GM21390 (cell line): Measurements from ENCODE around the gene CCND1.

Source experiments
- ATAC-seq: cut with Tn5 transposase; IDR thresholded peaks from one replicate; pipeline ENCODE4 v1.9.1; 2021; ENCODE audit not compliant: unreplicated experiment

Gene CCND1

GRCh38 chr11:69640260-69640994, 529 bp upstream of the CCND1 start:
- no peak for ATAC-seq

DNA sequence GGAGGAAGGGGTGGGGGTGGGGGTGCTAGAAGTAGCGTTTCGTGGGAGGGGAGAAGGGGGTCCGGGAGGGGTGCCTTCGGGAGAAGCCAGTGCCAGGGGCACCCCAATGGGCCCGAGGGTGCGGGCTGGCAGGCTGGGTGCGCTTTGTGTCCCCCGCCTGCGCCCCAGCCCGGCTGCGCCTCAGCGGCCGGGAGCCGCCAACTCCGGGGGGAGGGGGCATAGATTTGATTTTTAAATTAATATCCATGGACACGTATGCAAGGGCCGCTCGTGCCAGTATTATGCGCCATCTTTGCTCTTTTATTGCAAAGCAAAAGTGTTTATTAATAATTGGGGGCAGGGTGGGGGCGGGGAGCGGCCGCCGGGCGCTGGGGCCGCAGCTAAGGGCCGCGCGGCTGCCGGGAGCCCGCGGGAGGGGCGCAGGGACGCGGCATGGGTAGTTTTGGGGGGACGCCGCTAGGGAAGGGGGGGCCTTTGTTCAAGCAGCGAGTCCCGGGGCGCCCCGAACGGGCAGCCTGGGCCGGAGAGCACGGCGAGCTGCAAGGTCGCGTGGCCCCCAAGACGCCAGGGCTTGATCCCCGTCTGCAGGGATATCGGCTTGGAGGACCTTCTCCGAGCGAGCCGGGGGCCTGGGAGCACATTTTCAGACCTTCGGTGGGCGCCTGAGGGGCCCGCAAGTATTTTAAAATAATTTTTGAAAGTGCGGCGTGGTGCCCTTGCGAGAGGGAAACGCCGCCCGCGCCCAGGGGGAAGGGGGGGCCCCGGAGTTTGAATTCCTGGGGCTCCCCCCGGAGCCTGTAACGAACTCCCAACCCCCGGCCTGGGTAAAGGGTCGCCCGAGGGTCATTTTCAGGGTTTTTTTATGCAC, 959 bp downstream of the CCND1 start:
- no peak for ATAC-seq

- ATAC-seq = no peak
These were observed 1.6 kb downstream of the CCND1 start for GRCh38 chr11:69642549-69642912.

- ATAC-seq = no peak
These were observed 2.1 kb downstream of the CCND1 start for GRCh38 chr11:69642913-69643632.

DNA sequence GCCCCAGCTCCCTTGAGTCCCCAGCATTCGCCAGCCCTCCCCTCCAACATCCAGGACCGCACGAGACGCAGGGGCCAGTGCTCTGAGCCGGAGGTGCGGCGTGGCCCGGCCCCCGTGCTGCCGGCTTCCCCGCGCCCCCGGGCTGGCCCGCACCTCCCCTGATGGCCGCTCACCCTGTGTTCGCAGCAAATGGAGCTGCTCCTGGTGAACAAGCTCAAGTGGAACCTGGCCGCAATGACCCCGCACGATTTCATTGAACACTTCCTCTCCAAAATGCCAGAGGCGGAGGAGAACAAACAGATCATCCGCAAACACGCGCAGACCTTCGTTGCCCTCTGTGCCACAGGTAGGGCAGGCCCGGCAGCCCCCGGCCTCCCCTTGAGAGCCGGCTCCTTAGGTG, 2.7 kb downstream of the CCND1 start:
- no peak for ATAC-seq

GRCh38 chr11:69644071-69644961, 3.4 kb downstream of the CCND1 start:
- no peak for ATAC-seq

DNA sequence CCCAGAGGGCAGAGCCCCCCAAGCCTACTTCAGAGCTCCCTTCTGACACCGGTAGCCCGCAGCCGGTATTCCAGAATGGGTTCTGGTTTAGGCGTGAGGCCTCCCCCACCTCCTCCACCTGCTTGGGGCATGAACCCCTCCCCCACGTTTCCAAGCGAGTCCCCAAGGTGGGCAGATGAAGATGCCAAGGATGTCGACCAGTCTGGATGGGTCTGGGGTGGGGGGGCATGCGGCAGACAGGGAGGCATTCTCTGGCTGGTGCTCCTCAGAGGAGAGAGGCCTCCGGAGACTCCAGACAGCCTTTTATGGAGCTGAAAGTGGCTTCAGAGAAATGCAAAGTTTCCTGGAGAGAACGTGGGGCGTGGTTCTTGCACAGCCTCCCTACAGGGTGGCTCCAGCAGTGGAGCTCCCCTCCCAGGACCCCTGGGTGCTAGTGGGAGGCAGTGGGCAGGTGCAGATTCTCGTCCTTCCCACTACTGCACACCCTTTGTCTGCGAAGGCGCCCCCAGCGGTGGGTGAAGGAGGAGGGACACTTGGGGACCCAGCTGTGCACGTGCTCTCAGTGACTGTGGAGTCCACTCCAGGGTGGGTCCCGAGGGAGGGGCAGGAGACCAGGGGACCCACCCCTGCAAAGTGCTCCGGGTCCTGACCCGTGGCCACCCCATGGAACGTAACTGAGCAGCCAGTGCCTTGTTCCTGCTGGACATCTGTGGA, 4.2 kb downstream of the CCND1 start:
- no peak for ATAC-seq

DNA sequence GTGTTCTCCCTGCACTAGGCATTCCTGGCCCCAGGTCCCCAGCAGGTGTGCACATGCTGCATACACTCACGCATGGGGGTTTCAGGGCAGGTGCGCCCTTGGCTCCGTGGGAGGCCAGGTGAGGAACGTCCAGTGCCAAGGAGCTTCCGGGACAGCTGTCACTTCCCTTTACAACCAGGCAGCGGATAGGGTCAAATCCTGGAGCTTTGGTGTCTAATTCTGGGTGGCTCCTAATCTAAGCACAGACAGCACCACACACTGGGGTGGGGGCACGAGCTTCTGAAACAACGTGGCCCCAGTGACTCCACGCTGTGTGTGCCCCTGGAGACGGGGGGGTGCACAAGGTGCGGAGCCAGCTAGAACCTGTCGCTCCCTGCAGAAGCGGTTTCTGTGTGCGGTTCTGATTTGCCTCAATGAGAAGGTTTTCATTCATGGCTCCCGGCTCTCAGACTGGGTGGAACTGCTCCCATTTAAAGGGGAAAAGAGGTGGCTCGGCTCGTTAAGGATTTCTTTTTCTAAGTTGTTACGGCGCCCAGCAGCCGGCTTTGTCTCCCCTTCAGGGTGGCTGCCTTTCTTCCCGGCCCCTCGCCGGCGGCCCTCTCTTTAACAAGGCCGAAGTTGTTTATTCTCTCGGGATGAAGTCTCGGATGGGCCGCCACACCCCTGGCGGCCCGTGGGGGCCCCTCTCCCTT, 5.0 kb downstream of the CCND1 start:
- ATAC-seq = no peak

DNA sequence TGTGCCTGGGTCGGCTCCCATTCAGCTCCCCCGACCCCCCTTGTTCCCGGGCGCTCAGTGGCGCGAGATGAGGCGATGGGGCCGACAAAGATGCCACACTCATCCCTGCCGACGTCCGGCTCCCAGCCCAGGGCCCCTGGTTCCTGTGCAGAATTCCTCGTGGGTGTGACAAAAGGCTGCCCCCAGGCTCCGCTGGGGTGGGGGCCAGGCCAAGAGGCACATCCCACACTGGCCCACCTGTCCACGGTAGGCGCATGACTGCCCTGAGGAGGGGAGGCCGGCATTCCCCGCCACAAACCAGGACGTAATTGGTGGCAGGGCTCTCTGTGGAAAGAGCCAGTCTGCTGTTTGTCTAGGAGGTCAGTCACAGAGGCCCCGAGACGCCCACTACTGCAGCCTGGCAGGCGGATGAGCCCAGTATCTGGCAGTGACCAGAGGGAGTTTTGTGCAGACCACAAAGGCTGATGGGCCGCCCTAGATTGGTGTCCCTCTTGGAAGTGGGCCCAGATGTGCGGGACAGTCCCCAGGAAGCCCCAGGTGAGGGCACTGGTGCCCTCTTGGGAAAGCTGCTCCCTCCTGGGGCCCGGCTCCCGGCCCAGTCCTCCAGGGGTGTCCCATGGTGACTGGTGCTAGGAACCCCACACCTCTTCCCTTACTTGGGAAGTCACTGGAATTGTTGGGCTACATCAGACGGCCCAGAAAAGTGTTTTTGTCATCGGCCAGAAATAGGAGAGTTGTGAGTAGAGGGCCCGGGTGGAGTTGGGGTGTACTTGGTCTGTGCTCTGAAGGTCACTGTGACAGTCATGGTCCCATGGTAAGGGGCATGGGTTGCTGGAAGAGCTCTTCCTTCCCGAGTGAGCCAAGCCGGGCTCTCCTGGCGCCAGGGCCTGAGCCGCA, 5.8 kb downstream of the CCND1 start:
- ATAC-seq = no peak

DNA sequence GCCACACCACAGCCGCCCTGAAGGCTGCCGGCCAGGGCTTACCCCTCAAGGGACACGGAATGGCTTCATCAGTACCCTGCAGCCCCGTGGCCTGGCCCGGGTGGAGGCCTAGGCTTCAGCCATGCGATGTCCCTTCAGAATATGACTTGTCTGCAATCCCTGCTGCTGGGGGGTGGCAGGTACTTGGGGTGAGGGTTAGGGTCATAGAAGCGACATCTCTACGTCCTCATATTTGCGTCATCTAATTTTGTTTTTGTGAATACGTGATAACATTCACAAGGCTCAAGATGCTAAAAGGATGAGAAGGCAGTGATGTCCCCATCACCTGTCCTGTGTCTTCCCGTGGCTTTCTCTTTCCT, 6.4 kb downstream of the CCND1 start:
- no peak for ATAC-seq

DNA sequence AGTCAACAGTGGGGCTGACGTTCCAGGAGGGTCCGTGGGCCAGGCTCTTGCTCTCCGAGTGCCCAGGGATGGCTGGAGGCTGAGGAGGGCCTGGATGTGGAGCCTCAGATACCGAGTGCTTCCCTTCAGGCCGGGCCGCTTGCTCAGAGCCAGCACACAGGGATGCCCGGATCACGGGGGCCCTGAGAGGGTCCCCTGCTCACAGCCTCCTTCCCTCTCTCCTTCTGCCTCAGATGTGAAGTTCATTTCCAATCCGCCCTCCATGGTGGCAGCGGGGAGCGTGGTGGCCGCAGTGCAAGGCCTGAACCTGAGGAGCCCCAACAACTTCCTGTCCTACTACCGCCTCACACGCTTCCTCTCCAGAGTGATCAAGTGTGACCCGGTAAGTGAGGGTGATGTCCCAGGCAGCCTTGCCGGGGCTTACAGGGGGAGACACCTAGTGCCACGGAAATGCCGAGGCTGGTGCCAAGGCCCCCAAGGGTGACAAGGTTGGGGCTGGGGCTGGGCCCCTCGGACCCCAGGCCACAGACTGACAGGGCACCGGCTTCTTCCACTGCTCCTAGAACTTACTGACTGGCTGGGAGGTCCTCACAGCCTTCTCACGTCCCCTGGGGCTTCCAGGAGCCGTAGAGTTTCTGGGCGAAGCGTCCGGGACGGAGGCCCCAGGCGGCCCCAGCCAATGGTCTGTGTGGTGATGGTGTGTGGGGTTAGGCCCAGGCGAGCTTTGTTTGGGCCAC, 7.0 kb downstream of the CCND1 start:
- no peak for ATAC-seq

DNA sequence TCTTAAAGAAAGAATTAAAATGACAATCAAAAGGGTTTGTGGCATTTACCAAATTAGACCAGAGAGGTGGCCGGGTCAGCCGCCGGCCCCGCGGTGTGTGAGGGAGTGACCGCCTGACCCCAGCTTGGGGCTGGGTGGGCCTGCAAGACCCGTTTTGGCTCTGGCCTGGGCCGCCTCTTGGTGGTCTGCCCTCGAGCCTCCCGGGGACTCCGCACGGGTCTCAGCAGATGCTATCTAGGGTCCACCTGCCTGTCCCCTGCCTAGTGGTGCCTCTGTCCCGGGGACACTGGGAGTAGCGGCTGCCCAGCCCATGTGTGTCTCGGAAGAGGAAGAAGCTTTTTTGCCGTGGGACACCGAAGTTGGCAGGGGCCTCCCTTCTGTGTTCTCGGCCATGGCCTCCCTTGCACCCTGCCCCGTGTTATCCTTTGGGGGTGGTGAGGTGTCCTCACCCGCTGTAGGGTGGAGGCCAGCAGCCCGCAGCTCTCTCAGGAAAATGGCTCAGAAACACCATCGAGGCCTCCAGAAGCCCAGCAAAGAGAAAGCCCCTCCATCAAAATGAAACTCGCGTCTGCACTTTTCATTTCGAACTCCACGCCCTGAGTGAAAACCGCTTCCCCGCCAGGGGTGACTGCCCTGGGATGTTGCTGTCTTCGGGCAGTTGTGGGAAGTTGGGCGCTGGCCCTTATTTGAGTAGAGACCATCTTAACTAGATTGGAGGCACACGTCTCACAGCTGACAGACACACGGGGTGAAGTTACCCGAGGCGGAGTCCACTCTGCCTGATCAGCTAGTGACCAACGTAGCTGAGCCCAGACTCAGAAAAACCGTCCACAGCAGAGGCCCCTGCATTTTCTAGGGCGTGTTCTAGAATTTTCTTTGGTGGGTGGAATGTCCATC, 8.0 kb downstream of the CCND1 start:
- ATAC-seq = no peak

DNA sequence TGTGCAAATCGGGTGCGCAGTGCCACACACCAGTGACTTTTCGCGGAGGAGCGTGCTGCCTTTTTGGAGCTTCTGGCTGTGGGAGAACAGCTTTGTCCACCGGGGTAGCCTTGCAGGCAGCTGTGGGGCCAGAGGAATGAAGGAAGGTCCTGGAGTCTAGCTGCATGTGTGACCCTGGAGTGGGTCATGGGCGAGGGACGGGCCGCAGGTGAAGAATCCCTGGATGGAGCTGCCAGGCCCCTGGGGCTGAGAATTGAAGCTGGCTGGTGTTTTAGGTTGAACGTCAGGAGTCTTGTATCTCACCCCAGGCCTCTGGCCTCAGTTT, 8.6 kb downstream of the CCND1 start:
- ATAC-seq = no peak

- no peak for ATAC-seq
These were observed 9.3 kb downstream of the CCND1 start for GRCh38 chr11:69650081-69650831.

GRCh38 chr11:69650832-69651344, 9.9 kb downstream of the CCND1 start:
- no peak for ATAC-seq
